SK-N-SH treated with all-trans-retinoic acid at 6 μM for 48 hours (cell line): ENCODE data around the gene PRSS27.

Source experiments
- BACH2 ChIP-seq: fragments of 250-450 bp; sonication (Bioruptor Pico); IDR thresholded peaks from 2 replicates; pipeline ENCODE4 v1.9.0; 2021; ENCODE audit warnings: mild to moderate bottlenecking, borderline replicate concordance
- ZNF565 ChIP-seq: fragments of 450-650 bp; formaldehyde crosslinking; conservative IDR thresholded peaks from 2 replicates; pipeline ENCODE4 v1.5.0; 2020; ENCODE audit warnings: low read depth, mild to moderate bottlenecking, moderate library complexity

GRCh38 chr16:2720719-2721633 is 952 bp upstream of the PRSS27 start:
- TF ChIP-seq BACH2 (no peak), ZNF565 (CRISPR knock-in tag) (no peak)
